NCI-H2196 treated with DMSO at 0.1 percent for 48 hours (cell line): ENCODE results near the gene LINGO3.

Experiments
- DNase-seq: peaks from one replicate; lab custom pipeline; 2025; ENCODE audit not compliant: unreplicated experiment; lab: John Stamatoyannopoulos, UW

The LINGO3 gene

DNA sequence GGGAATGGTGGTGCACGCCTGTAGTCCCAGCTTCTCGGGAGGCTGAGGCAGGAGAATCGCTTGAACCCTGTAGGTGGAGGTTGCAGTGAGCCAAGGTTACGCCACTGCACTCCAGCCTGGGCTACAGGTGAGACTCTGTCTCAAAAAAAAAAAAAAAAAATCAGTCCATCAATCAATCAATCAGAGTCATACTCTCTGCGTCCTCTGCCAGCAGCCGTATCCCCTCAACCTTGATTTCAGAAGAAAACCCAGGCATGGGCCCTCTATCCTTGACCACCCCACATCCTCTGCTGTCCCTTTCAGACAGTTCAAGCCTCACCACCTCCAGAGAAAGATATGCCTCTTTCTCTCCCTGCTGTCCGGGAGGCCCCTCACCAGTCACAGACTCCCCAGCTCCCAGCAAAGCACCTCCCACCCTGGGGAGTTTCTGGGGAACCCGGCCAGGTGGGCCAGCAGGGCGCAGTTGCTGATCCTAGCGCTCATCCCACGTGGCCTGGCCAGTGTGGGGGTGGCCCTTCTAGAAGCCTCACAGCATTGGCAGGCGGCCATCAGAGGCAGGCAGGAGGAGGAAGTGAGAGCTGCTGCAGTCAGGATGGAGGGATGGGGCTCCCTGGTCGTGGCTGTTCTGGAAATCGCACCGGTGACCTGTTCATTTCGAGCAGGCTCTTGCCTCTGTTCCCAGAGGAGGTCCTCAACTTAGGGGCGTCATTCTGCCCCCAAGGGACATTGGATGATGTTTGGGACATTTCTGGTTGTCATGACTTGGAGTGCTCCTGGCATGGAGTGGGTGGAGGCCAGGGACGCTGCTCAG lies 41.6 kb downstream of the LINGO3 start:
- DNase-seq: peak; percentile 55

DNA sequence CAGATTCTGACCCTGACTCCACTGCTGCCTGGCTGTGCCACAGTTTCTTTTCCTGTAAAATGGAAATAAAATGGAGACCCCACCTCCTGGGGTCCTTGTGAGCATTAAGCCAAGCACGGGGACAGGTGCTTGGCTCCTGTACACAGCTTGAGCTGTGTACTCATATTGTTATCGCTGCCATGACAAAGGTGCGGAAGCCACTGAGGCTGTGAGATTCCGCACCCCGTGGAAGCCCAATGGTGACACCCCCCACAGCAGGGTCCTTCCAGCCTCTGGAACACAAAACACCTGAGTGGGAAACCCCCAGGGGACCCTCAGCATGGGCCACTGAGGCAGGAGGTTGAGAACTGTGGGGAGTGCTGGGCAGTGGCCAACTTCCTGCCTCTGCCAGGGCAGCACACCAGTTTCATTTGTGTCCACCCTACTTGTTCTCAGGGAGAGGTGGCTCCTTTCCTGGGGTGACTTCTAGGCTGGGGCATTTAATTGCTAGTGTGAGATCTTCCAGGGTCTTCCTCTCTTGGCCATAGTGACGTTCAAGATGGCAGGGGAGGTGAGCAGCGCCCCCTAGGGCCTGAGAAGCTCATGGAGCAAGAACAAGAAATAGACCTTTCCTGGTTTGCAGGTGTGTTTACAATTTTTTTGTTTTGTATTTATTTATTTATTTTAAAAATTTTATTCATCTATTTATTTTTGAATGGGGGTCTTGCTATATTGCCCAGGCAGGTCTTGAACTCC lies 46.3 kb downstream of the LINGO3 start:
- DNase-seq: no peak

DNA sequence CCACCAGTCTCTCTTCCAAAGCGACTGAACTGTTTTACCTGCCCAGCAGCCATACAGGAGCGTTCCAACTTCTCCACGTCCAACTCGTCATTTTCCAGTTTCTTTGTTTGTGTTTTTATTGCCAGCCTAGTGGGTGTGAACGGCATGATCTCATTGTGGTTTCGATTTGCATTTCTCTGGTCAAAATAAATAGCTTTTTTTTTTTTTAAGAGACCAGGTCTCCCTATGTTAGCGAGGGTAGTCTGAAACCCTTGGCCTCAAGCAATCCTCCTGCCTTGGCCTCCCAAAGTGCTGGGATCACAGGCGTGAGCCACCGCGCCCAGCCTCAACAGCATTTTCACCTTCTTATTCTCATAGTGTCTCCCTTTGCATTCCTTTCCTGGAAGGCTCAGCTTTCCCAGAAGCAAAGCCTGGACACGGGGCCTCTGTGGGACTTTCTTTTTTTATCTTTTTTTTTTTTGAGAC lies 47.6 kb downstream of the LINGO3 start:
- no peak for DNase-seq

DNA sequence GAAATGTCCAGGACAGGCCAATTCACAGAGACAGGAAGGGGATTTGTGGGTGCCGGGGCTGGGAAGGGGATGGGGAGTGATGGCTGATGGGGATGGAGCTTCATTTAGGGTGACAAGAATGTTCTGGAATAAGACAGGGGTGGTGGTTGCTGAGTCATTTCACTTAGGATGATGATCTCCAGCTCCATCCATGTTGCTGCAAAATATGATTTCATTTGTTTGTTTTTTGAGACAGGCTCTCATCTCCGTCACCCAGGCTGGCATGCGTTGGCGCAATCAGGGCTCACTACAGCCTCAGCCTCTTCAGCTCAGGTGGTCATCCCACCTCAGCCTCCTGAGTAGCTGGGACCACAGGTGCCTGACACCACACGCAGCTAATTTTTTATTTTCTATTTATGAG lies 48.6 kb downstream of the LINGO3 start:
- DNase-seq: no peak
